Tibial artery (tissue), 4 donors: Measurements from ENCODE around the gene ABHD16B.

Source experiments
- DNase-seq, 2 donors: peaks; one replicate each; pipeline ENCODE4 v3.0.0-alpha.2; 2019
- H3K27ac ChIP-seq, 2 donors: fragments of 200-600 bp; sonication (generic) in 1 of 2; 1 replicate in 1 of 2; 2 replicates in 1 of 2; pipeline ENCODE4 v1.5.1; 2018 to 2019; ENCODE audit warnings: mild to moderate bottlenecking in 1 of 2
- H3K27me3 ChIP-seq, 2 donors: fragments of 200-600 bp; sonication (generic) in 1 of 2; one replicate each; pipeline versions ENCODE4 v1.5.1 to v1.6.0; 2016 to 2019
- H3K36me3 ChIP-seq, 3 donors: fragments of 200-600 bp; sonication (generic) in 2 of 3; one replicate each; pipeline ENCODE4 v1.5.1; 2016 to 2019; ENCODE audit warnings: mild to moderate bottlenecking in 2 of 3
- H3K4me1 ChIP-seq, 4 donors: fragments of 200-600 bp; sonication (generic) in 2 of 4; 1 replicate in 3 of 4; 2 replicates in 1 of 4; pipeline ENCODE4 v1.5.1; 2016 to 2019
- H3K4me3 ChIP-seq, 2 donors: fragments of 200-600 bp; sonication (generic) in 1 of 2; 1 replicate in 1 of 2; 2 replicates in 1 of 2; pipeline ENCODE4 v1.5.1; 2018 to 2019; ENCODE audit warnings: mild to moderate bottlenecking in 2 of 2
- H3K9me3 ChIP-seq, 3 donors: fragments of 200-600 bp; sonication (generic) in 1 of 3; one replicate each; pipeline ENCODE4 v1.5.1; 2016 to 2019
- CTCF ChIP-seq, 2 experiments: fragments of 200-600 bp in 1 of 2; fragments of 450-650 bp in 1 of 2; IDR thresholded peaks; one replicate each; pipeline ENCODE4 v1.5.1; 2017 to 2019; ENCODE audit warnings: antibody characterized with exemption in 2 of 2, mild to moderate bottlenecking in 1 of 2, moderate library complexity in 1 of 2
- intact Hi-C: fragments of 100-400 bp; cut with DNase I; formaldehyde crosslinking; loops from one replicate; pipeline ENCODE4 v1.15.0; 2023; ENCODE audit warnings: low total_unique reads

Gene ABHD16B

GRCh38 chr20:63843222-63843621, 18.1 kb upstream of the ABHD16B start:
- H3K9me3 ChIP-seq = no peaks in the 10 kb centered on the region
- H3K36me3 ChIP-seq = no peaks in the 10 kb centered on the region
- H3K4me1 ChIP-seq = peaks cover 0 to 26% (median 12%) of the 10 kb centered on the region in 4 donors
- intact Hi-C loops = no loop called here
- peaks cover 0 to 55% of the 10 kb centered on the region in 2 donors for H3K27me3 ChIP-seq
- DNase-seq = no peak
- H3K27ac ChIP-seq = no peak overlapping the region
- no peak overlapping the region for H3K4me3 ChIP-seq
- no peak for TF ChIP-seq CTCF (IDR thresholded peaks at IDR 0.05)

GRCh38 chr20:63843778-63844177, 17.5 kb upstream of the ABHD16B start:
- H3K27ac ChIP-seq = no peak overlapping the region
- intact Hi-C loops = no loop called here
- H3K4me3 ChIP-seq = no peak overlapping the region
- peaks cover 0 to 55% of the 10 kb centered on the region in 2 donors for H3K27me3 ChIP-seq
- H3K9me3 ChIP-seq = no peaks in the 10 kb centered on the region
- H3K4me1 ChIP-seq = peaks cover 0 to 28% (median 12%) of the 10 kb centered on the region in 4 donors
- no peak for TF ChIP-seq CTCF (IDR thresholded peaks at IDR 0.05)
- no peaks in the 10 kb centered on the region for H3K36me3 ChIP-seq
- DNase-seq = no peak

- intact Hi-C loops = no loop called here
Observed at GRCh38 chr20:63844511-63844991, 16.7 kb upstream of the ABHD16B start.

GRCh38 chr20:63846128-63846771, 15.0 kb upstream of the ABHD16B start:
- DNase-seq = peak in 1 of 2 donors; percentile 68
- H3K4me3 ChIP-seq = peak overlapping the region in 1 of 2 donors; percentile 14
- H3K27ac ChIP-seq = no peak overlapping the region
- peaks cover 0 to 55% of the 10 kb centered on the region in 2 donors for H3K27me3 ChIP-seq
- intact Hi-C loops = no loop called here
- H3K9me3 ChIP-seq = no peaks in the 10 kb centered on the region
- no peak for TF ChIP-seq CTCF (IDR thresholded peaks at IDR 0.05)
- H3K36me3 ChIP-seq = no peaks in the 10 kb centered on the region
- peaks cover 0 to 28% (median 12%) of the 10 kb centered on the region in 4 donors for H3K4me1 ChIP-seq

More at GRCh38 chr20:63844511-63844991, 16.7 kb upstream of the ABHD16B start:
- H3K4me1 ChIP-seq = peaks cover 0 to 28% (median 12%) of the 10 kb centered on the region in 4 donors
- no peaks in the 10 kb centered on the region for H3K36me3 ChIP-seq
- TF ChIP-seq CTCF (IDR thresholded peaks at IDR 0.05) = no peak
- no peak overlapping the region for H3K4me3 ChIP-seq
- peak in 1 of 2 donors; percentile 63 for DNase-seq
- no peaks in the 10 kb centered on the region for H3K9me3 ChIP-seq
- no peak overlapping the region for H3K27ac ChIP-seq
- H3K27me3 ChIP-seq = peaks cover 0 to 55% of the 10 kb centered on the region in 2 donors

GRCh38 chr20:63846888-63847236, 14.4 kb upstream of the ABHD16B start:
- DNase-seq = no peak
- Histone ChIP-seq H3K4me3 (no peak overlapping the region), H3K27me3 (peaks cover 0 to 55% of the 10 kb centered on the region in 2 donors), H3K27ac (no peak overlapping the region), H3K4me1 (peaks cover 0 to 28% (median 12%) of the 10 kb centered on the region in 4 donors), H3K9me3 (no peaks in the 10 kb centered on the region), H3K36me3 (no peaks in the 10 kb centered on the region)
- intact Hi-C loops = no loop called here
- no peak for TF ChIP-seq CTCF (IDR thresholded peaks at IDR 0.05)
